ENCODE results near the gene P2RX6.
"Not testable (repeated sequence)": the region's sequence is repeated elsewhere in the genome, so short reads cannot be mapped to it uniquely, and the experiment has no call there.

Gene P2RX6

GRCh38 chr22:21031545-21032036, 16.6 kb downstream of the P2RX6 start:
- DNase-seq (ENCODE audit: low read depth) = no peak

- DNase-seq (ENCODE audit: low read depth) = no peak
These were observed 17.3 kb downstream of the P2RX6 start, which contains the start of gene SLC7A4 for GRCh38 chr22:21032037-21032867. SLC7A4 (minus strand) TSS chr22:21032561; CDS start chr22:21031812, 749 bp downstream.

GRCh38 chr22:21032868-21033688, 18.1 kb downstream of the P2RX6 start:
- DNase-seq (ENCODE audit: low read depth) = no peak

GRCh38 chr22:21033895-21034294, 18.9 kb downstream of the P2RX6 start:
- DNase-seq (ENCODE audit: low read depth) = no peak

GRCh38 chr22:21034989-21035388, 20.0 kb downstream of the P2RX6 start:
- DNase-seq (ENCODE audit: low read depth) = no peak

- DNase-seq (ENCODE audit: low read depth) = no peak
These were observed 23.4 kb downstream of the P2RX6 start for GRCh38 chr22:21038405-21038804.

GRCh38 chr22:21039158-21039557, 24.2 kb downstream of the P2RX6 start:
- not testable (repeated sequence) for DNase-seq (ENCODE audit: low read depth)

- DNase-seq (ENCODE audit: low read depth) = no peak
These were observed 27.0 kb downstream of the P2RX6 start for GRCh38 chr22:21041937-21042336.

- no peak for DNase-seq (ENCODE audit: low read depth)
These were observed 28.3 kb downstream of the P2RX6 start for GRCh38 chr22:21042978-21043859.

- no peak for DNase-seq (ENCODE audit: low read depth)
These were observed 29.0 kb downstream of the P2RX6 start for GRCh38 chr22:21043860-21044535.

GRCh38 chr22:21044931-21045584, 30.1 kb downstream of the P2RX6 start:
- DNase-seq (ENCODE audit: low read depth) = no peak

GRCh38 chr22:21045585-21046294, 30.8 kb downstream of the P2RX6 start, which contains the start of gene LRRC74B:
LRRC74B (plus strand) TSS chr22:21045946; CDS start chr22:21045987, 41 bp downstream.
- peak; percentile 22 for DNase-seq (ENCODE audit: low read depth)

- DNase-seq (ENCODE audit: low read depth) = no peak
These were observed 32.2 kb downstream of the P2RX6 start for GRCh38 chr22:21047035-21047661.

GRCh38 chr22:21047730-21048129, 32.8 kb downstream of the P2RX6 start:
- no peak for DNase-seq (ENCODE audit: low read depth)

- not testable (repeated sequence) for DNase-seq (ENCODE audit: low read depth)
These were observed 33.5 kb downstream of the P2RX6 start for GRCh38 chr22:21048448-21048847.

GRCh38 chr22:21048965-21049364, 34.0 kb downstream of the P2RX6 start:
- DNase-seq (ENCODE audit: low read depth) = not testable (repeated sequence)

- DNase-seq (ENCODE audit: low read depth) = no peak
These were observed 36.3 kb downstream of the P2RX6 start for GRCh38 chr22:21051145-21051830.

- no peak for DNase-seq (ENCODE audit: low read depth)
These were observed 37.0 kb downstream of the P2RX6 start for GRCh38 chr22:21051831-21052400.

Measured in T follicular helper cell (primary cell).